H1 (cell line): Measurements from ENCODE around the gene TGFBRAP1. TPM values are rescaled to one million over a fixed set of nuclear protein-coding genes. Genes with fewer than 3 reads are reported as not detected.

Source experiments
- CTCF ChIA-PET: fragments of 300-600 bp; sonication (Branson Sonifier 250); formaldehyde crosslinking; loops from one replicate; lab custom pipeline; 2021; ENCODE audit not compliant: partially characterized antibody; lab: Charles Lee
- POLR2A ChIA-PET: fragments of 300-600 bp; sonication (Branson Sonifier 250); formaldehyde crosslinking; loops from one replicate; lab custom pipeline; 2021; ENCODE audit warnings: inconsistent platforms; ENCODE audit not compliant: partially characterized antibody; lab: Charles Lee
- DNase-seq, 2 experiments: peaks; one replicate each; pipeline versions ENCODE4 v3.0.0 to v3.0.0-alpha.2; 2010 to 2022; ENCODE audit warnings: low spot score in 2 of 2, low read depth in 1 of 2, mixed read lengths in 1 of 2
- FAIRE-seq: peaks from 2 replicates; lab custom pipeline; 2011; peaks lifted over from hg19 to GRCh38; lab: Jason Lieb, UNC
- H2AFZ ChIP-seq: 2 replicates; pipeline ENCODE4 v1.8.1; 2012; ENCODE audit warnings: low read length, inconsistent platforms
- H2AK5ac ChIP-seq: 2 replicates; pipeline ENCODE4 v1.6.1; 2013; ENCODE audit warnings: low read depth, low read length
- H2BK120ac ChIP-seq: replicated peaks from 2 replicates; pipeline ENCODE3; 2013; ENCODE audit warnings: low read depth, low read length, inconsistent platforms
- H2BK12ac ChIP-seq: 2 replicates; pipeline ENCODE4 v1.6.1; 2013; ENCODE audit warnings: low read depth, low read length
- H2BK15ac ChIP-seq: 2 replicates; pipeline ENCODE4 v1.6.1; 2013; ENCODE audit warnings: low read length
- H2BK20ac ChIP-seq: 2 replicates; pipeline ENCODE4 v1.6.1; 2013; ENCODE audit warnings: low read length
- H2BK5ac ChIP-seq: 2 replicates; pipeline ENCODE4 v1.6.1; 2013; ENCODE audit warnings: low read depth, low read length
- H3K14ac ChIP-seq: 2 replicates; pipeline ENCODE4 v1.6.1; 2013; ENCODE audit warnings: inconsistent platforms; ENCODE audit not compliant: insufficient read length
- H3K18ac ChIP-seq: 2 replicates; pipeline ENCODE4 v1.6.1; 2013; ENCODE audit warnings: low read length; ENCODE audit errors: extremely low read depth
- H3K23ac ChIP-seq: 2 replicates; pipeline ENCODE4 v1.6.1; 2013; ENCODE audit warnings: inconsistent platforms; ENCODE audit not compliant: insufficient read length
- H3K23me2 ChIP-seq: 2 replicates; pipeline ENCODE4 v1.6.1; 2013; ENCODE audit warnings: low read depth, low read length
- H3K27ac ChIP-seq: 2 replicates; pipeline ENCODE4 v1.6.1; 2011; ENCODE audit warnings: low read depth, low read length, inconsistent platforms
- H3K27me3 ChIP-seq, 4 experiments: replicated peaks in 1 of 4; 1 replicate in 1 of 4; 2 replicates in 3 of 4; pipeline versions ENCODE4 v1.6.1 to v1.8.1; 2011 to 2013; ENCODE audit warnings: low read length in 3 of 4, mild to moderate bottlenecking in 3 of 4, inconsistent platforms in 2 of 4, mixed read lengths in 2 of 4, moderate library complexity in 1 of 4; ENCODE audit not compliant: control insufficient read depth in 3 of 4, insufficient read depth in 3 of 4; ENCODE audit errors: extremely low read depth in 1 of 4
- H3K36me3 ChIP-seq, 4 experiments: 2 replicates each; pipeline versions ENCODE4 v1.6.1 to v1.8.1; 2011 to 2013; ENCODE audit warnings: mild to moderate bottlenecking in 4 of 4, low read length in 3 of 4, moderate library complexity in 2 of 4, control low read depth in 1 of 4, inconsistent platforms in 1 of 4; ENCODE audit not compliant: insufficient read depth in 4 of 4, control insufficient read depth in 2 of 4
- H3K4ac ChIP-seq: replicated peaks from 2 replicates; pipeline ENCODE3; 2013; ENCODE audit warnings: low read length, low read depth, mixed read lengths, inconsistent platforms; ENCODE audit not compliant: insufficient read length
- H3K4me1 ChIP-seq, 4 experiments: replicated peaks in 1 of 4; 1 replicate in 1 of 4; 2 replicates in 3 of 4; pipeline versions ENCODE4 v1.6.1 to v1.8.1; 2011 to 2013; ENCODE audit warnings: low read length in 3 of 4, inconsistent platforms in 2 of 4, mixed read lengths in 1 of 4; ENCODE audit not compliant: insufficient read depth in 4 of 4, control insufficient read depth in 3 of 4
- H3K4me2 ChIP-seq, 2 experiments: 2 replicates each; pipeline versions ENCODE4 v1.6.1 to v1.8.1; 2011 to 2013; ENCODE audit warnings: low read depth in 2 of 2, low read length in 2 of 2, control low read depth in 1 of 2, inconsistent platforms in 1 of 2, mild to moderate bottlenecking in 1 of 2; ENCODE audit not compliant: insufficient read depth in 1 of 2
- H3K4me3 ChIP-seq, 4 experiments: fragments of 200-600, 300-600 bp in 1 of 4; sonication (generic), shearing (Covaris generic), sonication (Bioruptor Twin) in 1 of 4; 2 replicates each; pipeline versions ENCODE4 v1.5.1 to v1.8.1; 2011 to 2016; ENCODE audit warnings: low read length in 4 of 4, low read depth in 3 of 4, control low read depth in 2 of 4, inconsistent platforms in 2 of 4, mild to moderate bottlenecking in 2 of 4, mixed read lengths in 1 of 4, moderate library complexity in 1 of 4; ENCODE audit not compliant: insufficient read depth in 2 of 4; ENCODE audit errors: extremely low read depth in 1 of 4
- H3K56ac ChIP-seq: replicated peaks from 2 replicates; pipeline ENCODE3; 2013; ENCODE audit warnings: low read depth, mild to moderate bottlenecking, mixed read lengths, low read length, inconsistent platforms; ENCODE audit not compliant: insufficient read length
- H3K79me1 ChIP-seq: 2 replicates; pipeline ENCODE4 v1.6.1; 2013; ENCODE audit warnings: low read depth, low read length, control low read depth
- H3K79me2 ChIP-seq, 2 experiments: 2 replicates each; pipeline versions ENCODE4 v1.6.1 to v1.8.1; 2012 to 2013; ENCODE audit warnings: low read length in 2 of 2, mild to moderate bottlenecking in 2 of 2, inconsistent platforms in 1 of 2; ENCODE audit not compliant: insufficient read depth in 2 of 2, control insufficient read depth in 1 of 2
- H3K9ac ChIP-seq, 4 experiments: replicated peaks in 1 of 4; 1 replicate in 1 of 4; 2 replicates in 3 of 4; pipeline versions ENCODE4 v1.6.1 to v1.8.1; 2011 to 2013; ENCODE audit warnings: low read depth in 3 of 4, low read length in 3 of 4, control low read depth in 2 of 4, mild to moderate bottlenecking in 2 of 4, moderate library complexity in 2 of 4, inconsistent platforms in 1 of 4; ENCODE audit errors: extremely low read depth in 1 of 4
- H3K9me3 ChIP-seq, 2 experiments: 2 replicates each; pipeline versions ENCODE4 v1.6.1 to v1.8.1; 2012 to 2013; ENCODE audit warnings: mild to moderate bottlenecking in 2 of 2, moderate library complexity in 2 of 2, control low read depth in 1 of 2, inconsistent platforms in 1 of 2, low read depth in 1 of 2, low read length in 1 of 2, mixed read lengths in 1 of 2; ENCODE audit not compliant: insufficient read depth in 2 of 2
- H4K20me1 ChIP-seq, 2 experiments: replicated peaks in 1 of 2; 2 replicates each; pipeline versions ENCODE3 to v1.8.1; 2011 to 2013; ENCODE audit warnings: inconsistent platforms in 2 of 2, low read length in 2 of 2, mild to moderate bottlenecking in 1 of 2; ENCODE audit not compliant: insufficient read depth in 2 of 2, control insufficient read depth in 1 of 2
- H4K5ac ChIP-seq: 2 replicates; pipeline ENCODE4 v1.6.1; 2013; ENCODE audit warnings: low read length, low read depth, mixed read lengths, inconsistent platforms; ENCODE audit not compliant: insufficient read length
- H4K8ac ChIP-seq: 2 replicates; pipeline ENCODE4 v1.8.0; 2013; ENCODE audit warnings: mild to moderate bottlenecking, moderate library complexity, low read length, inconsistent platforms; ENCODE audit not compliant: insufficient read depth; ENCODE audit errors: extremely low read depth
- H4K91ac ChIP-seq: replicated peaks from 2 replicates; pipeline ENCODE3; 2013; ENCODE audit warnings: low read length, mixed read lengths, inconsistent platforms; ENCODE audit not compliant: insufficient read length
- WGBS, 2 experiments: shearing (Covaris generic) in 1 of 2; methylation state at CpG; one replicate each; pipeline versions ENCODE4 v1.1.6 to v1.1.7; 2013 to 2015; ENCODE audit warnings: low lambda C conversion rate in 2 of 2, mixed read lengths in 2 of 2, inconsistent platforms in 1 of 2, low coverage in 1 of 2, missing lambda C conversion rate in 1 of 2; ENCODE audit not compliant: insufficient replicate concordance in 2 of 2, insufficient coverage in 1 of 2, insufficient read length in 1 of 2; ENCODE audit errors: extremely low coverage in 1 of 2, missing lambda C conversion rate in 1 of 2; 5-methylcytosine and 5-hydroxymethylcytosine counted together
- polyA plus RNA-seq, 7 experiments: library from polyadenylated mRNA; depleted of rRNA in 3 of 7; stranded (reverse) in 5 of 7; unstranded in 2 of 7; fragments of >200 nt in 5 of 7; fragments of 200-250 nt in 2 of 7; gene quantifications; 1 replicate in 5 of 7; 2 replicates in 1 of 7; 4 replicates in 1 of 7; pipeline versions ENCODE4 v1.2.1 to v1.2.3, GENCODE V29; 2011 to 2013; ENCODE audit warnings: missing spikeins in 2 of 7, mixed read lengths in 2 of 7
- total RNA-seq: library from RNA; stranded (reverse); fragmentation: NEBNext Ultra II Directional; extraction: Animal tissue kit (Norgen Biotek cat#: 25700); gene quantifications from 2 replicates; pipeline ENCODE4 v1.2.1, GENCODE V29; 2021

TGFBRAP1 gene
- total and polyA plus RNA-seq, 2 of the 8 experiments (the other 6 are each of a cell fraction or from before 2014, with no cell fraction given), result 11.2 to 20.2 TPM

- Histone ChIP-seq H3K18ac (no peak overlapping the region), H3K56ac (no peak overlapping the region), H2BK15ac (no peak overlapping the region), H3K79me2 (peaks cover 1 to 63% of the 10 kb centered on the region in 2 experiments; a peak in 3 of 4 replicates), H4K5ac (no peak overlapping the region), H3K36me3 (no peaks in the 10 kb centered on the region), H2BK12ac (no peak overlapping the region), H4K91ac (no peak overlapping the region), H3K4me1 (no peaks in the 10 kb centered on the region), H3K23me2 (no peaks in the 10 kb centered on the region), H3K9me3 (no peaks in the 10 kb centered on the region), H3K27ac (no peak overlapping the region), H3K4me2 (no peak overlapping the region), H3K79me1 (peaks cover 8% of the 10 kb centered on the region), H3K14ac (no peak overlapping the region), H2BK120ac (no peak overlapping the region), H2AFZ (no peak overlapping the region), H3K4me3 (no peak overlapping the region), H3K4ac (no peak overlapping the region), H4K20me1 (no peaks in the 10 kb centered on the region), H3K27me3 (no peaks in the 10 kb centered on the region), H3K23ac (no peak overlapping the region), H2BK5ac (no peak overlapping the region), H2AK5ac (no peak overlapping the region), H4K8ac (no peak overlapping the region; the same call in 1 of the 2 replicates), H3K9ac (no peak overlapping the region), H2BK20ac (no peak overlapping the region)
- DNase-seq (no peak), FAIRE-seq (no peak)
- 90% methylated on average over 3 of the region's 3 CpGs; no CpG with 5 or more reads in 1 of the 2 experiments for WGBS, 2 experiments
- ChIA-PET POLR2A (interaction anchor here (1.1 to 2.0 kb wide), 2 partner anchors 11 to 12 kb away, joined by 3 to 4 read pairs; no protein-coding TSS in a partner anchor), CTCF (interaction anchor here (0.8 kb wide), 1 partner anchor 30 kb away, joined by 3 read pairs; no protein-coding TSS in a partner anchor)
Observed at GRCh38 chr2:105317937-105318336, 11.6 kb downstream of the TGFBRAP1 start.
